ENCODE measurements around the gene G6PC1. TPM values are rescaled to one million over a fixed set of nuclear protein-coding genes. Genes with fewer than 3 reads are reported as not detected.

G6PC1 gene
- total RNA-seq, 1 experiment from 2014 or later, result 0.10 TPM

DNA sequence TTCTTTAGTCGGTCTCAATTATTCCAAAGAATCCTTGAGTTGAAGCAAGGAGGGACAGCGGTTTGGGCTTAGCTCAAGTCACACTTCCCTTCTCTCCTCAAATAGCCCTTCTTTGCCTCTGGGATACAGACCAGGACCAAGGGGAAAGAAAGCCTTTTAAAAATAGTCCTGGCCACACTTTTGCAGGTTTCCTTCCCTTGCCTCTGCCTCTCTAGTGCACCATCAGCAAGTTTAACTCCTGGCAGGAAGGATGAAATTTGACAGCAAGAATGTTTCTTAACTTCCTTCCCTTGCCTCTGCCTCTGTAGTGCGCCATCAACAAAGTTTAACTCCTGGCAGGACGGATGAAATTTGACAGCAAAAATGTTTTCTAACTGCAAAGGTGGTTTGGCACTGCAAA is 7.2 kb upstream of the G6PC1 start:
- DNase-seq (ENCODE audit: low read depth, low spot score) (no peak), ATAC-seq (no peak)
- ChIA-PET CTCF (no interaction called here), RAD21 (ENCODE audit: low non-redundant PET in 1 of 2, low total read pairs in 2 of 2, uncharacterized antibody in 2 of 2, unreplicated experiment in 2 of 2) (no interaction called here), POLR2A (no interaction called here)
- Histone ChIP-seq H3K4me2 (ENCODE audit: low read length) (no peak overlapping the region), H4K20me1 (ENCODE audit: insufficient read depth) (no peaks in the 10 kb centered on the region), H3K4me1 (ENCODE audit: control insufficient read depth in 1 of 2, insufficient read depth in 2 of 2, low read length in 2 of 2) (peaks cover 0 to 11% of the 10 kb centered on the region in 2 experiments; a peak in 2 of 4 replicates), H3K79me2 (ENCODE audit: insufficient read depth, low read length) (no peaks in the 10 kb centered on the region), H3K36me3 (ENCODE audit: control insufficient read depth in 1 of 2, insufficient read depth in 2 of 2, low read length in 2 of 2) (no peaks in the 10 kb centered on the region), H2AFZ (ENCODE audit: low read depth, low read length, poor library complexity, severe bottlenecking) (no peak overlapping the region), H3K9me2 (ENCODE audit: insufficient read depth) (no peaks in the 10 kb centered on the region), H3K27ac (ENCODE audit: low read depth, low read length) (no peak overlapping the region), H3K9me3 (ENCODE audit: control insufficient read depth in 1 of 2, insufficient read depth in 1 of 2, low read depth in 1 of 2, low read length in 2 of 2) (no peaks in the 10 kb centered on the region), H3K4me3 (replicated peaks in 1 of 2; ENCODE audit: low read depth in 1 of 2, low read length in 2 of 2) (no peak overlapping the region), H3K27me3 (ENCODE audit: insufficient read depth, low read length) (no peaks in the 10 kb centered on the region), H3K9ac (ENCODE audit: low read length) (no peak overlapping the region)
- TF ChIP-seq RAD21 (IDR thresholded peaks at IDR 0.05; ENCODE audit: low read depth) (no peak), SRF (IDR thresholded peaks at IDR 0.05; ENCODE audit: low read depth) (no peak), CTCF (IDR thresholded peaks at IDR 0.05 in 2 of 3, conservative IDR thresholded peaks at IDR 0.05 in 1 of 3; ENCODE audit: borderline replicate concordance in 1 of 3, insufficient read depth in 1 of 3, low read depth in 2 of 3, low read length in 2 of 3) (no peak), YY1 (IDR thresholded peaks at IDR 0.05; ENCODE audit: extremely low read depth, insufficient replicate concordance, low read depth, low read length) (no peak), EGR1 (IDR thresholded peaks at IDR 0.05; ENCODE audit: low read depth) (no peak), EZH2 (IDR thresholded peaks at IDR 0.05) (no peak), TCF7L2 (IDR thresholded peaks at IDR 0.05; ENCODE audit: borderline replicate concordance, extremely low read depth, insufficient read depth, insufficient read length) (no peak), JUND (IDR thresholded peaks at IDR 0.05) (no peak), ELF1 (IDR thresholded peaks at IDR 0.05; ENCODE audit: borderline replicate concordance, low read depth) (no peak), EZH2phosphoT487 (IDR thresholded peaks at IDR 0.05; ENCODE audit: borderline replicate concordance) (no peak), ZNF274 (IDR thresholded peaks at IDR 0.05; ENCODE audit: low read depth, low read length) (no peak), CEBPB (IDR thresholded peaks at IDR 0.05; ENCODE audit: low read depth) (no peak), FOSL1 (IDR thresholded peaks at IDR 0.05; ENCODE audit: low read depth) (no peak), CBX3 (IDR thresholded peaks at IDR 0.05; ENCODE audit: low read depth) (no peak), POLR2A (IDR thresholded peaks at IDR 0.05; ENCODE audit: borderline replicate concordance, extremely low read depth, insufficient read depth, insufficient read length) (no peak), ZFX (IDR thresholded peaks at IDR 0.05) (no peak), SP1 (IDR thresholded peaks at IDR 0.05; ENCODE audit: low read depth) (no peak)
- TF ChIP-seq, protein P1, sequence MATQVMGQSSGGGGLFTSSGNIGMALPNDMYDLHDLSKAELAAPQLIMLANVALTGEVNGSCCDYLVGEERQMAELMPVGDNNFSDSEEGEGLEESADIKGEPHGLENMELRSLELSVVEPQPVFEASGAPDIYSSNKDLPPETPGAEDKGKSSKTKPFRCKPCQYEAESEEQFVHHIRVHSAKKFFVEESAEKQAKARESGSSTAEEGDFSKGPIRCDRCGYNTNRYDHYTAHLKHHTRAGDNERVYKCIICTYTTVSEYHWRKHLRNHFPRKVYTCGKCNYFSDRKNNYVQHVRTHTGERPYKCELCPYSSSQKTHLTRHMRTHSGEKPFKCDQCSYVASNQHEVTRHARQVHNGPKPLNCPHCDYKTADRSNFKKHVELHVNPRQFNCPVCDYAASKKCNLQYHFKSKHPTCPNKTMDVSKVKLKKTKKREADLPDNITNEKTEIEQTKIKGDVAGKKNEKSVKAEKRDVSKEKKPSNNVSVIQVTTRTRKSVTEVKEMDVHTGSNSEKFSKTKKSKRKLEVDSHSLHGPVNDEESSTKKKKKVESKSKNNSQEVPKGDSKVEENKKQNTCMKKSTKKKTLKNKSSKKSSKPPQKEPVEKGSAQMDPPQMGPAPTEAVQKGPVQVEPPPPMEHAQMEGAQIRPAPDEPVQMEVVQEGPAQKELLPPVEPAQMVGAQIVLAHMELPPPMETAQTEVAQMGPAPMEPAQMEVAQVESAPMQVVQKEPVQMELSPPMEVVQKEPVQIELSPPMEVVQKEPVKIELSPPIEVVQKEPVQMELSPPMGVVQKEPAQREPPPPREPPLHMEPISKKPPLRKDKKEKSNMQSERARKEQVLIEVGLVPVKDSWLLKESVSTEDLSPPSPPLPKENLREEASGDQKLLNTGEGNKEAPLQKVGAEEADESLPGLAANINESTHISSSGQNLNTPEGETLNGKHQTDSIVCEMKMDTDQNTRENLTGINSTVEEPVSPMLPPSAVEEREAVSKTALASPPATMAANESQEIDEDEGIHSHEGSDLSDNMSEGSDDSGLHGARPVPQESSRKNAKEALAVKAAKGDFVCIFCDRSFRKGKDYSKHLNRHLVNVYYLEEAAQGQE (IDR thresholded peaks at IDR 0.05; ENCODE audit: low read depth), result no peak
- TF ChIP-seq, protein P2, sequence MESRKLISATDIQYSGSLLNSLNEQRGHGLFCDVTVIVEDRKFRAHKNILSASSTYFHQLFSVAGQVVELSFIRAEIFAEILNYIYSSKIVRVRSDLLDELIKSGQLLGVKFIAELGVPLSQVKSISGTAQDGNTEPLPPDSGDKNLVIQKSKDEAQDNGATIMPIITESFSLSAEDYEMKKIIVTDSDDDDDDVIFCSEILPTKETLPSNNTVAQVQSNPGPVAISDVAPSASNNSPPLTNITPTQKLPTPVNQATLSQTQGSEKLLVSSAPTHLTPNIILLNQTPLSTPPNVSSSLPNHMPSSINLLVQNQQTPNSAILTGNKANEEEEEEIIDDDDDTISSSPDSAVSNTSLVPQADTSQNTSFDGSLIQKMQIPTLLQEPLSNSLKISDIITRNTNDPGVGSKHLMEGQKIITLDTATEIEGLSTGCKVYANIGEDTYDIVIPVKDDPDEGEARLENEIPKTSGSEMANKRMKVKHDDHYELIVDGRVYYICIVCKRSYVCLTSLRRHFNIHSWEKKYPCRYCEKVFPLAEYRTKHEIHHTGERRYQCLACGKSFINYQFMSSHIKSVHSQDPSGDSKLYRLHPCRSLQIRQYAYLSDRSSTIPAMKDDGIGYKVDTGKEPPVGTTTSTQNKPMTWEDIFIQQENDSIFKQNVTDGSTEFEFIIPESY (IDR thresholded peaks at IDR 0.05; ENCODE audit: extremely low read depth, insufficient replicate concordance, low read length), result no peak
- intact Hi-C loops (cut with micrococcal nuclease), result no loop called here
- BruUV-seq (replicated peaks), result no TSS peak
